PFSK-1 (cell line): Measurements from ENCODE around the gene C16orf95.

Source experiments
- FOXP2 ChIP-seq: optimal IDR thresholded peaks from 2 replicates; pipeline ENCODE3; 2011; ENCODE audit warnings: borderline replicate concordance, control low read depth, inconsistent platforms; ENCODE audit not compliant: insufficient read depth; ENCODE audit errors: extremely low read length, extremely low read depth
- POLR2AphosphoS5 ChIP-seq: IDR thresholded peaks from 2 replicates; pipeline ENCODE4 v1.6.1; 2012; ENCODE audit warnings: low read depth, mild to moderate bottlenecking, control low read depth, low read length, moderate library complexity
- REST ChIP-seq, 2 experiments: IDR thresholded peaks; 2 replicates each; pipeline versions ENCODE4 v1.6.1 to v1.8.0; 2011 to 2012; ENCODE audit warnings: low read depth in 2 of 2, low read length in 2 of 2, control low read depth in 1 of 2, inconsistent platforms in 1 of 2, mild to moderate bottlenecking in 1 of 2, moderate library complexity in 1 of 2; ENCODE audit not compliant: insufficient read depth in 1 of 2
- TAF1 ChIP-seq: IDR thresholded peaks from 2 replicates; pipeline ENCODE4 v1.6.1; 2012; ENCODE audit warnings: low read length, control low read depth, borderline replicate concordance; ENCODE audit not compliant: insufficient read depth

GRCh38 chr16:87333581-87334331, 16.6 kb upstream of the C16orf95 start:
- no peak for TF ChIP-seq FOXP2
- no peak for TF ChIP-seq REST (IDR thresholded peaks at IDR 0.05; ENCODE audit: insufficient read depth in 1 of 2, low read depth in 2 of 2, low read length in 2 of 2)
- no peak for TF ChIP-seq TAF1
- no peak for TF ChIP-seq POLR2AphosphoS5
